HepG2 (cell line): Measurements from ENCODE around the gene ST6GALNAC2. TPM values are rescaled to one million over a fixed set of nuclear protein-coding genes. Genes with fewer than 3 reads are reported as not detected.

Experiments
- HNRNPH1 ChIP-seq: fragments of 200-400 bp; formaldehyde crosslinking; optimal IDR thresholded peaks from 2 replicates; pipeline ENCODE3; 2017; ENCODE audit warnings: mild to moderate bottlenecking, low read depth, low read length
- MBD4 ChIP-seq: IDR thresholded peaks from 2 replicates; pipeline ENCODE4 v1.6.1; 2012; ENCODE audit warnings: low read length, inconsistent platforms, borderline replicate concordance
- THYN1 ChIP-seq: sonication (generic); formaldehyde crosslinking; IDR thresholded peaks from 2 replicates; pipeline ENCODE4 v1.8.1; 2023; ENCODE audit warnings: low read depth, mild to moderate bottlenecking, moderate library complexity, missing genetic modification reagents, borderline replicate concordance
- ZNF205 ChIP-seq: IDR thresholded peaks from 2 replicates; pipeline ENCODE4 v1.6.1; 2018; ENCODE audit warnings: missing biosample characterization, missing genetic modification reagents
- ZNF280D ChIP-seq: sonication (generic); formaldehyde crosslinking; IDR thresholded peaks from 2 replicates; pipeline ENCODE4 v1.5.1; 2020; ENCODE audit warnings: mild to moderate bottlenecking, missing genetic modification reagents
- ZNF782 ChIP-seq: sonication (generic); formaldehyde crosslinking; IDR thresholded peaks from 2 replicates; pipeline ENCODE4 v1.4.0; 2020; ENCODE audit warnings: missing genetic modification reagents, mild to moderate bottlenecking, borderline replicate concordance
- polyA plus RNA-seq, 8 experiments: library from polyadenylated mRNA; depleted of rRNA in 3 of 8; stranded (reverse) in 7 of 8; unstranded in 1 of 8; fragments of >200 nt; fragmentation: Illumina TruSeq in 4 of 8; extraction: Trizol in 4 of 8; gene quantifications; 2 replicates each; pipeline versions ENCODE4 v1.2.1 to v1.2.3, GENCODE V29; 2011 to 2016; ENCODE audit warnings: low read depth in 4 of 8, missing spikeins in 1 of 8, mixed read lengths in 1 of 8; ENCODE audit not compliant: insufficient read depth in 1 of 8
- total RNA-seq, 5 experiments: library from RNA; depleted of rRNA; stranded (reverse); fragments of >200 nt; fragmentation: Illumina TruSeq; extraction: Trizol; gene quantifications; 2 replicates each; pipeline ENCODE4 v1.2.3, GENCODE V29; 2016; ENCODE audit warnings: low read depth in 1 of 5
- TF ChIP-seq, protein P1 (sequence below): sonication (generic); formaldehyde crosslinking; IDR thresholded peaks from 2 replicates; pipeline ENCODE4 v1.4.0; 2020; ENCODE audit warnings: mild to moderate bottlenecking, missing genetic modification reagents
- TF ChIP-seq, protein P2 (sequence below): sonication (generic); formaldehyde crosslinking; IDR thresholded peaks from 2 replicates; pipeline ENCODE4 v1.8.0; 2022; ENCODE audit warnings: missing genetic modification reagents, mild to moderate bottlenecking, borderline replicate concordance

The ST6GALNAC2 gene
- total and polyA plus RNA-seq, 2 of the 13 experiments (the other 11 are each of a cell fraction or from before 2014, with no cell fraction given): 0.12 to 0.49 TPM

GRCh38 chr17:76578376-76578775 is 7.3 kb downstream of the ST6GALNAC2 start (continued):
- TF ChIP-seq, protein P1, sequence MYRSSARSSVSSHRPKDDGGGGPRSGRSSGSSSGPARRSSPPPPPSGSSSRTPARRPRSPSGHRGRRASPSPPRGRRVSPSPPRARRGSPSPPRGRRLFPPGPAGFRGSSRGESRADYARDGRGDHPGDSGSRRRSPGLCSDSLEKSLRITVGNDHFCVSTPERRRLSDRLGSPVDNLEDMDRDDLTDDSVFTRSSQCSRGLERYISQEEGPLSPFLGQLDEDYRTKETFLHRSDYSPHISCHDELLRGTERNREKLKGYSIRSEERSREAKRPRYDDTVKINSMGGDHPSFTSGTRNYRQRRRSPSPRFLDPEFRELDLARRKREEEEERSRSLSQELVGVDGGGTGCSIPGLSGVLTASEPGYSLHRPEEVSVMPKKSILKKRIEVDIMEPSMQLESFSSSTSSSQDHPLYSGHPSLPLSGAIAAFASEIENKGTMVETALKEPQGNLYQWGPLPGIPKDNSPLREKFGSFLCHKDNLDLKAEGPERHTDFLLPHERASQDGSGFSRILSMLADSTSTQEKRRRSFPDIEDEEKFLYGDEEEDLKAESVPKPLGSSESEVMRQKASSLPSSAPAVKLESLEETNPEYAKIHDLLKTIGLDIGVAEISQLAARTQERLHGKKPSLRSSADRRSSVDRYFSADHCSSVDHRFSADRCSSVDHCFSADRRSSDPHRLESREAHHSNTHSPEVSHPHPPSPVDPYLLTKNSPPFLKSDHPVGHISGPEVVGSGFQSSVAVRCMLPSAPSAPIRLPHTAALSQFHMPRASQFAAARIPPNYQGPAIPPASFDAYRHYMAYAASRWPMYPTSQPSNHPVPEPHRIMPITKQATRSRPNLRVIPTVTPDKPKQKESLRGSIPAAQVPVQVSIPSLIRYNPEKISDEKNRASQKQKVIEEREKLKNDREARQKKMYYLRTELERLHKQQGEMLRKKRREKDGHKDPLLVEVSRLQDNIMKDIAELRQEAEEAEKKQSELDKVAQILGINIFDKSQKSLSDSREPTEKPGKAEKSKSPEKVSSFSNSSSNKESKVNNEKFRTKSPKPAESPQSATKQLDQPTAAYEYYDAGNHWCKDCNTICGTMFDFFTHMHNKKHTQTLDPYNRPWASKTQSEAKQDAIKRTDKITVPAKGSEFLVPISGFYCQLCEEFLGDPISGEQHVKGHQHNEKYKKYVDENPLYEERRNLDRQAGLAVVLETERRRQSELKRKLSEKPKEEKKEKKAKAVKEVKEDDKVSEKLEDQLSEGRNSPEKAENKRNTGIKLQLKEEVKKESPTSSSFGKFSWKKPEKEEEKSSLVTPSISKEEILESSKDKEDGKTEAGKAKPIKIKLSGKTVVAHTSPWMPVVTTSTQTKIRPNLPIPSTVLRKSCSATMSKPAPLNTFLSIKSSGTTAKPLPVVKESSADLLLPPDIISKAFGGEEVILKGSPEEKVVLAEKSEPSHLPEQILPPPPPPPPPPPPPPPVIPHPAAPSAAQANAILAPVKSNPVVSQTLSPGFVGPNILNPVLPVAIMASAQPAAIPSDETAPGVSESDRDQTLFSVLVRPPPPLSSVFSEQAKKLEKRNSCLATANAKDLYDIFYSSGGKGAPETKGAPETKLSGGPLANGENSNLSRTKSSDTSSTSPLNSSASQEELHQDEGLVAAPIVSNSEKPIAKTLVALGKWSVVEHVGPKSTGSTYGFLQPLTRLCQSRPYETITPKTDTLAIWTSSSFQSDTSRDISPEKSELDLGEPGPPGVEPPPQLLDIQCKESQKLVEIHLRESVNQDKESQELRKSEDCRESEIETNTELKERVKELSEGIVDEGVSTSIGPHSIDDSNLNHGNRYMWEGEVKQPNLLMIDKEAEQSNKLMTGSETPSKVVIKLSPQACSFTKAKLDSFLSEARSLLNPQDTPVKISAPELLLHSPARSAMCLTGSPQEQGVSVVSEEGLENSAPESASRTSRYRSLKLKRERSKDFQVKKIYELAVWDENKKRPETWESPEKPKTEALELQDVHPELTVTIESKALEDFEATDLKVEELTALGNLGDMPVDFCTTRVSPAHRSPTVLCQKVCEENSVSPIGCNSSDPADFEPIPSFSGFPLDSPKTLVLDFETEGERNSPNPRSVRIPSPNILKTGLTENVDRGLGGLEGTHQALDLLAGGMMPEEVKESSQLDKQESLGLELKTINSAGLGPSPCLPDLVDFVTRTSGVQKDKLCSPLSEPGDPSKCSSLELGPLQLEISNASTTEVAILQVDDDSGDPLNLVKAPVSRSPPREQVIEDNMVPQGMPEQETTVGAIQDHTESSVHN: no peak
- TF ChIP-seq MBD4 (no peak), HNRNPH1 (no peak), THYN1 (no peak), ZNF205 (no peak), ZNF782 (CRISPR knock-in tag) (no peak), ZNF280D (no peak)
- TF ChIP-seq, protein P2, sequence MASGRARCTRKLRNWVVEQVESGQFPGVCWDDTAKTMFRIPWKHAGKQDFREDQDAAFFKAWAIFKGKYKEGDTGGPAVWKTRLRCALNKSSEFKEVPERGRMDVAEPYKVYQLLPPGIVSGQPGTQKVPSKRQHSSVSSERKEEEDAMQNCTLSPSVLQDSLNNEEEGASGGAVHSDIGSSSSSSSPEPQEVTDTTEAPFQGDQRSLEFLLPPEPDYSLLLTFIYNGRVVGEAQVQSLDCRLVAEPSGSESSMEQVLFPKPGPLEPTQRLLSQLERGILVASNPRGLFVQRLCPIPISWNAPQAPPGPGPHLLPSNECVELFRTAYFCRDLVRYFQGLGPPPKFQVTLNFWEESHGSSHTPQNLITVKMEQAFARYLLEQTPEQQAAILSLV (CRISPR knock-in tag): no peak
